Loucy (cell line): Measurements from ENCODE around the gene C3orf18.
A peak's percentile ranks its signal among the peaks of the same experiment; 100 is the strongest.

Experiments used
- H2AFZ ChIP-seq: fragments of 200-600 bp; sonication (generic); 2 replicates; pipeline ENCODE4 v1.6.0; 2016; ENCODE audit warnings: antibody characterized with exemption, mild to moderate bottlenecking, low read length, moderate library complexity
- H3F3A ChIP-seq: fragments of 200-600 bp; 2 replicates; pipeline ENCODE4 v1.6.0; 2016; ENCODE audit warnings: antibody characterized with exemption, low read depth, mild to moderate bottlenecking
- H3K27me3 ChIP-seq: fragments of 200-600 bp; sonication (generic); 2 replicates; pipeline ENCODE4 v1.6.1; 2014; ENCODE audit warnings: low read length, mild to moderate bottlenecking; ENCODE audit not compliant: insufficient read depth, poor library complexity, severe bottlenecking
- H3K36me3 ChIP-seq: fragments of 200-600 bp; sonication (generic); 2 replicates; pipeline ENCODE4 v1.6.1; 2016; ENCODE audit warnings: low read length; ENCODE audit not compliant: insufficient read depth
- H3K4me1 ChIP-seq: fragments of 200-600 bp; sonication (generic); 2 replicates; pipeline ENCODE4 v1.5.1; 2014; ENCODE audit warnings: low read length, mild to moderate bottlenecking; ENCODE audit not compliant: insufficient read depth, poor library complexity, severe bottlenecking
- H3K4me2 ChIP-seq: fragments of 200-600 bp; sonication (generic); 2 replicates; pipeline ENCODE4 v1.6.0; 2014; ENCODE audit warnings: antibody characterized with exemption, low read length, low read depth, mild to moderate bottlenecking; ENCODE audit not compliant: poor library complexity, severe bottlenecking
- H3K4me3 ChIP-seq: fragments of 200-600 bp; sonication (generic); 2 replicates; pipeline ENCODE4 v1.5.1; 2014; ENCODE audit warnings: low read length, mild to moderate bottlenecking, mixed read lengths; ENCODE audit not compliant: poor library complexity, severe bottlenecking
- H3K79me2 ChIP-seq: fragments of 200-600 bp; sonication (generic); 2 replicates; pipeline ENCODE4 v1.6.1; 2014; ENCODE audit warnings: low read length; ENCODE audit not compliant: insufficient read depth
- H3K9ac ChIP-seq: fragments of 200-600 bp; sonication (generic); 2 replicates; pipeline ENCODE4 v1.6.0; 2014; ENCODE audit warnings: mild to moderate bottlenecking, low read depth, low read length, moderate library complexity; ENCODE audit not compliant: poor library complexity, severe bottlenecking
- H3K9me2 ChIP-seq: fragments of 200-600 bp; sonication (generic); replicated peaks from 2 replicates; pipeline ENCODE4 v1.6.1; 2016; ENCODE audit warnings: low read depth, low read length, mixed read lengths
- H3K9me3 ChIP-seq: fragments of 200-600 bp; sonication (generic); 2 replicates; pipeline ENCODE4 v1.6.1; 2014; ENCODE audit warnings: mild to moderate bottlenecking, antibody characterized with exemption, low read length, low read depth; ENCODE audit not compliant: insufficient read depth
- H4K20me1 ChIP-seq: fragments of 200-600 bp; sonication (generic); 2 replicates; pipeline ENCODE4 v1.6.0; 2014; ENCODE audit warnings: antibody characterized with exemption, low read length, mild to moderate bottlenecking; ENCODE audit not compliant: insufficient read depth, poor library complexity, severe bottlenecking
- EZH2phosphoT487 ChIP-seq: fragments of 200-600 bp; IDR thresholded peaks from 2 replicates; pipeline ENCODE4 v1.6.1; 2018; ENCODE audit warnings: antibody characterized with exemption, mild to moderate bottlenecking, moderate library complexity, borderline replicate concordance
- TF ChIP-seq, protein P1 (sequence below): fragments of 200-600 bp; sonication (generic); conservative IDR thresholded peaks from 2 replicates; pipeline ENCODE4 v1.5.1; 2014; ENCODE audit warnings: mild to moderate bottlenecking, antibody characterized with exemption, low read length

C3orf18 gene

DNA sequence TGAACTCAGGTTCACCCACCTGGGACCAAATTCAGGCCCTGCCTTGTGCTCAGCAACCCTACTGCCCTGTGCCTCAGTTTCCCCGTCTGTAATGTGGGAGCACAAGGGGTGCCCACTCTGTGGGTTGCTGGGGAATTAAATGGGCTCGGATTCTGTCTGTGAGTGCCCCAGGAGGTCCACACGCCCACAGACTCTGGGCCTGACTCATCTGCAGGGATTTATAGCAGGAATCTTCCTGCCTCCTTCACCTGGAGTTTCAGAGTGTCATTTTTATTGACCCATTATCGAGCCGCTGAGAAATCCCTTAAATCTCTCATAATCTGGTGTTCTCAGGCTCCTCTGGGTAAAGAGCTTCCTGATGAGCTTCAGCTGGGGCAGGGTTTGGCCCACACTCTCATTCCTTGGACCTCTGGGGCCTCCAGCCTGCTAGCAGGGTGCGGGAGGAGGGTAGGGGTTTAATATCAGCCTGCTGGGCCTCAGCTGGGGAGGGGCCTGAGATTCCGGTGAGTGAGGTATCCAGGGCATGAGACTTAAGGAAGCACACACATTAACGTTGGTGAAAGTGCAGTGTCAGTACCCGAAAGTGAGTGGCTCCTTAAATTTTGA, 16.4 kb downstream of the C3orf18 start:
- Histone ChIP-seq H3K4me3 (no peak overlapping the region), H3F3A (no peaks in the 10 kb centered on the region), H3K9ac (no peak overlapping the region), H3K36me3 (no peaks in the 10 kb centered on the region), H3K27me3 (no peaks in the 10 kb centered on the region), H3K79me2 (no peaks in the 10 kb centered on the region), H3K4me2 (no peak overlapping the region), H3K4me1 (no peaks in the 10 kb centered on the region), H2AFZ (no peak overlapping the region), H3K9me2 (no peaks in the 10 kb centered on the region), H4K20me1 (no peaks in the 10 kb centered on the region), H3K9me3 (no peaks in the 10 kb centered on the region)
- TF ChIP-seq EZH2phosphoT487, result no peak

DNA sequence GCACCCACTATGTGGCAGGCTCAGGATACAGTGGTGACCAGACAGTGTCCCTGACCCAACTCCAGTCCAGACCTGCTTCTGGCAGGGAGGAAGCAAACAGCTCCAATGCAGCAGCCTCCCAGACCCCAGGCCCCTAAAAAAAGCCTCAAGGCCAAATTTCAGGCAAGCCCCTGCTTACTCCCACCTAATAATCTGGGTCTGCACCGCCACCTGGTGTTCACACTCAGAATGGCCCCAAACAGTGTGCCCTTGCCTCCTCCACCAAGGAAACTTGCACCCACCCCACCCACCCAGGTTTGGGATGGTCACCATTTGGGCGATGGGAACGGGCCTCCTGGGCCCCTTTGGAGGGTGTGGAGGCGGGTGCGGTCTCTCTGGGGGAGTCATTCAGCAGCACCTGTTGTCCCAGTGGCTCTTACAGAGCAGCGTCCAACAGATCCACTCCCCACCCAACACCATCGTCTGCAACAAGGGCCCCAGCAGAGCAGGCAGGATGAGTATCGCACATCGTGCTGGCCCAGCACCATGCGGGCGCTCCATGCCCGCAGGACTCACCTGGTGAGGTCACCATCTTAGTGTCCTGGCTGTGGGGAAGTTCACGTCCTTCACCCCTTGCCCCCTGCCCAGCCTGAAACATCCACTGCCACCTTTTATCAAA, 17.3 kb downstream of the C3orf18 start:
- Histone ChIP-seq H3K4me1 (no peaks in the 10 kb centered on the region), H3K9me3 (no peaks in the 10 kb centered on the region), H3K79me2 (no peaks in the 10 kb centered on the region), H2AFZ (no peak overlapping the region), H3K27me3 (no peaks in the 10 kb centered on the region), H3F3A (no peaks in the 10 kb centered on the region), H3K9me2 (no peaks in the 10 kb centered on the region), H3K4me3 (no peak overlapping the region), H3K36me3 (no peaks in the 10 kb centered on the region), H3K4me2 (no peak overlapping the region), H4K20me1 (no peaks in the 10 kb centered on the region), H3K9ac (no peak overlapping the region)
- no peak for TF ChIP-seq EZH2phosphoT487
- TF ChIP-seq, protein P1, sequence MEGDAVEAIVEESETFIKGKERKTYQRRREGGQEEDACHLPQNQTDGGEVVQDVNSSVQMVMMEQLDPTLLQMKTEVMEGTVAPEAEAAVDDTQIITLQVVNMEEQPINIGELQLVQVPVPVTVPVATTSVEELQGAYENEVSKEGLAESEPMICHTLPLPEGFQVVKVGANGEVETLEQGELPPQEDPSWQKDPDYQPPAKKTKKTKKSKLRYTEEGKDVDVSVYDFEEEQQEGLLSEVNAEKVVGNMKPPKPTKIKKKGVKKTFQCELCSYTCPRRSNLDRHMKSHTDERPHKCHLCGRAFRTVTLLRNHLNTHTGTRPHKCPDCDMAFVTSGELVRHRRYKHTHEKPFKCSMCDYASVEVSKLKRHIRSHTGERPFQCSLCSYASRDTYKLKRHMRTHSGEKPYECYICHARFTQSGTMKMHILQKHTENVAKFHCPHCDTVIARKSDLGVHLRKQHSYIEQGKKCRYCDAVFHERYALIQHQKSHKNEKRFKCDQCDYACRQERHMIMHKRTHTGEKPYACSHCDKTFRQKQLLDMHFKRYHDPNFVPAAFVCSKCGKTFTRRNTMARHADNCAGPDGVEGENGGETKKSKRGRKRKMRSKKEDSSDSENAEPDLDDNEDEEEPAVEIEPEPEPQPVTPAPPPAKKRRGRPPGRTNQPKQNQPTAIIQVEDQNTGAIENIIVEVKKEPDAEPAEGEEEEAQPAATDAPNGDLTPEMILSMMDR, result peak; percentile 56

- H3K9me2 ChIP-seq, result no peaks in the 10 kb centered on the region
- no peaks in the 10 kb centered on the region for H3F3A ChIP-seq
- no peaks in the 10 kb centered on the region for H3K79me2 ChIP-seq
- no peaks in the 10 kb centered on the region for H3K9me3 ChIP-seq
- no peaks in the 10 kb centered on the region for H3K27me3 ChIP-seq
- H3K4me3 ChIP-seq, result no peak overlapping the region
- no peak overlapping the region for H3K9ac ChIP-seq
- H3K36me3 ChIP-seq, result no peaks in the 10 kb centered on the region
- TF ChIP-seq, protein P1, result no peak
- no peak for TF ChIP-seq EZH2phosphoT487
- no peaks in the 10 kb centered on the region for H4K20me1 ChIP-seq
- no peaks in the 10 kb centered on the region for H3K4me1 ChIP-seq
- no peak overlapping the region for H3K4me2 ChIP-seq
- no peak overlapping the region for H2AFZ ChIP-seq
Observed at GRCh38 chr3:50549226-50549625, 18.3 kb downstream of the C3orf18 start.
